H9 (cell line): ENCODE data around the gene LRRC61. TPM values are rescaled to one million over a fixed set of nuclear protein-coding genes. Genes with fewer than 3 reads are reported as not detected.

ENCODE experiments used
- DNase-seq: peaks from one replicate; pipeline ENCODE4 v3.0.0-alpha.2; 2017
- H2AFZ ChIP-seq: one replicate; pipeline ENCODE4 v1.6.1; 2013; ENCODE audit warnings: mild to moderate bottlenecking, low read length, control low read depth, moderate library complexity
- H2AK5ac ChIP-seq: 2 replicates; pipeline ENCODE4 v1.6.1; 2013; ENCODE audit warnings: low read length, control low read depth, mixed read lengths; ENCODE audit not compliant: insufficient read length
- H2BK120ac ChIP-seq: one replicate; pipeline ENCODE4 v1.6.1; 2013; ENCODE audit warnings: low read depth, mild to moderate bottlenecking, low read length, control low read depth, inconsistent platforms; ENCODE audit not compliant: poor library complexity, severe bottlenecking
- H2BK12ac ChIP-seq: 2 replicates; pipeline ENCODE4 v1.6.1; 2013; ENCODE audit warnings: low read length, control low read depth, mixed read lengths, low read depth; ENCODE audit not compliant: insufficient read length
- H2BK15ac ChIP-seq: 2 replicates; pipeline ENCODE4 v1.6.1; 2013; ENCODE audit warnings: low read depth, low read length, control low read depth
- H2BK20ac ChIP-seq: one replicate; pipeline ENCODE4 v1.6.1; 2013; ENCODE audit warnings: low read depth, mild to moderate bottlenecking, low read length, control low read depth, inconsistent platforms; ENCODE audit not compliant: poor library complexity, severe bottlenecking
- H2BK5ac ChIP-seq: 2 replicates; pipeline ENCODE4 v1.6.1; 2013; ENCODE audit warnings: low read length, control low read depth, mixed read lengths; ENCODE audit not compliant: insufficient read length
- H3K14ac ChIP-seq: 2 replicates; pipeline ENCODE4 v1.6.1; 2013; ENCODE audit warnings: low read length, control low read depth; ENCODE audit not compliant: insufficient read depth
- H3K18ac ChIP-seq: 2 replicates; pipeline ENCODE4 v1.6.1; 2013; ENCODE audit warnings: low read depth, mild to moderate bottlenecking, mixed read lengths, low read length, control low read depth; ENCODE audit not compliant: insufficient read length
- H3K23ac ChIP-seq: 2 replicates; pipeline ENCODE4 v1.6.1; 2013; ENCODE audit warnings: low read length, control low read depth, mixed read lengths, low read depth; ENCODE audit not compliant: insufficient read length
- H3K23me2 ChIP-seq: 2 replicates; pipeline ENCODE4 v1.6.1; 2013; ENCODE audit warnings: low read depth, mild to moderate bottlenecking, mixed read lengths, low read length, control low read depth; ENCODE audit not compliant: insufficient read length, poor library complexity, severe bottlenecking
- H3K27ac ChIP-seq: 2 replicates; pipeline ENCODE4 v1.5.1; 2013; ENCODE audit warnings: low read length, control low read depth, mixed read lengths, low read depth; ENCODE audit not compliant: insufficient read length
- H3K27me3 ChIP-seq: 2 replicates; pipeline ENCODE4 v1.6.1; 2013; ENCODE audit warnings: low read length, control low read depth, inconsistent platforms; ENCODE audit not compliant: insufficient read depth
- H3K4ac ChIP-seq: 2 replicates; pipeline ENCODE4 v1.6.1; 2013; ENCODE audit warnings: low read depth, mild to moderate bottlenecking, control low read depth, inconsistent platforms, low read length, moderate library complexity
- H3K4me1 ChIP-seq: 2 replicates; pipeline ENCODE4 v1.6.1; 2013; ENCODE audit warnings: low read length, control low read depth, inconsistent platforms; ENCODE audit not compliant: insufficient read depth
- H3K4me2 ChIP-seq: 2 replicates; pipeline ENCODE4 v1.6.1; 2013; ENCODE audit warnings: low read length, control low read depth, mixed read lengths; ENCODE audit not compliant: insufficient read length, insufficient read depth
- H3K56ac ChIP-seq: 2 replicates; pipeline ENCODE4 v1.6.1; 2013; ENCODE audit warnings: low read depth, mild to moderate bottlenecking, mixed read lengths, low read length, control low read depth; ENCODE audit not compliant: insufficient read length
- H3K79me1 ChIP-seq: 2 replicates; pipeline ENCODE4 v1.6.1; 2013; ENCODE audit warnings: low read depth, mild to moderate bottlenecking, moderate library complexity, low read length, control low read depth, inconsistent platforms; ENCODE audit not compliant: insufficient read depth, poor library complexity, severe bottlenecking
- H3K79me2 ChIP-seq: 2 replicates; pipeline ENCODE4 v1.6.1; 2013; ENCODE audit warnings: low read length, control low read depth, inconsistent platforms; ENCODE audit not compliant: insufficient read depth
- H3K9ac ChIP-seq: 2 replicates; pipeline ENCODE4 v1.6.1; 2013; ENCODE audit warnings: low read length, control low read depth, mixed read lengths; ENCODE audit not compliant: insufficient read length; ENCODE audit errors: extremely low read depth
- H3K9me3 ChIP-seq: one replicate; pipeline ENCODE4 v1.6.1; 2013; ENCODE audit warnings: low read depth, low read length, inconsistent platforms; ENCODE audit not compliant: control insufficient read depth
- H3T11ph ChIP-seq: one replicate; pipeline ENCODE4 v1.6.1; 2013; ENCODE audit warnings: mild to moderate bottlenecking, low read length, control low read depth, inconsistent platforms
- H4K20me1 ChIP-seq: one replicate; pipeline ENCODE4 v1.6.1; 2013; ENCODE audit not compliant: control insufficient read depth, insufficient read length, insufficient read depth
- H4K5ac ChIP-seq: 2 replicates; pipeline ENCODE4 v1.6.1; 2013; ENCODE audit warnings: low read depth, mild to moderate bottlenecking, mixed read lengths, low read length, control low read depth; ENCODE audit not compliant: insufficient read length
- H4K8ac ChIP-seq: replicated peaks from 2 replicates; pipeline ENCODE4 v1.6.1; 2013; ENCODE audit warnings: low read length, control low read depth, mixed read lengths, low read depth; ENCODE audit not compliant: insufficient read length
- H4K91ac ChIP-seq: 2 replicates; pipeline ENCODE4 v1.6.1; 2013; ENCODE audit warnings: low read depth, mild to moderate bottlenecking, moderate library complexity, mixed read lengths, low read length, control low read depth; ENCODE audit not compliant: insufficient read length
- H3K27ac Mint-ChIP-seq, 3 experiments: 2 replicates in 2 of 3; 3 replicates in 1 of 3; pipeline ENCODE4 v1.8.0; 2020 to 2021; ENCODE audit warnings: mixed read lengths in 3 of 3, mild to moderate bottlenecking in 1 of 3, moderate library complexity in 1 of 3
- H3K27me3 Mint-ChIP-seq: 2 replicates; pipeline ENCODE4 v1.8.0; 2021; ENCODE audit warnings: low read depth, mild to moderate bottlenecking, moderate library complexity, mixed read lengths
- H3K36me3 Mint-ChIP-seq, 3 experiments: 2 replicates in 2 of 3; 3 replicates in 1 of 3; pipeline ENCODE4 v1.8.0; 2020 to 2021; ENCODE audit warnings: low read depth in 3 of 3, mixed read lengths in 3 of 3; ENCODE audit not compliant: insufficient read depth in 1 of 3
- H3K4me1 Mint-ChIP-seq, 2 experiments: 2 replicates each; pipeline ENCODE4 v1.8.0; 2020; ENCODE audit warnings: mixed read lengths in 2 of 2
- H3K4me3 Mint-ChIP-seq, 2 experiments: 2 replicates in 1 of 2; 3 replicates in 1 of 2; pipeline ENCODE4 v1.8.0; 2020 to 2021; ENCODE audit warnings: mild to moderate bottlenecking in 2 of 2, mixed read lengths in 2 of 2, moderate library complexity in 1 of 2
- H3K9me3 Mint-ChIP-seq, 2 experiments: 2 replicates in 1 of 2; 3 replicates in 1 of 2; pipeline ENCODE4 v1.8.0; 2020; ENCODE audit warnings: mild to moderate bottlenecking in 2 of 2, mixed read lengths in 2 of 2, moderate library complexity in 1 of 2
- WGBS: extraction: QIAGEN DNeasy Blood & Tissue Kit; methylation state at CpG from one replicate; pipeline ENCODE4 v1.1.7; 2013; ENCODE audit warnings: missing lambda C conversion rate, low lambda C conversion rate, mixed read lengths; ENCODE audit not compliant: insufficient read length; ENCODE audit errors: extremely low coverage; 5-methylcytosine and 5-hydroxymethylcytosine counted together
- total RNA-seq: library from RNA; stranded (reverse); gene quantifications from 2 replicates; pipeline ENCODE4 v1.2.1, GENCODE V29; 2021
- TF ChIP-seq, protein P1 (sequence below): fragments of 200-600 bp; sonication (generic); conservative IDR thresholded peaks from 3 replicates; pipeline ENCODE4 v1.8.0; 2021; ENCODE audit warnings: antibody characterized with exemption, mild to moderate bottlenecking

LRRC61 gene
- total RNA-seq, 1 experiment from 2014 or later = 24.4 TPM

DNA sequence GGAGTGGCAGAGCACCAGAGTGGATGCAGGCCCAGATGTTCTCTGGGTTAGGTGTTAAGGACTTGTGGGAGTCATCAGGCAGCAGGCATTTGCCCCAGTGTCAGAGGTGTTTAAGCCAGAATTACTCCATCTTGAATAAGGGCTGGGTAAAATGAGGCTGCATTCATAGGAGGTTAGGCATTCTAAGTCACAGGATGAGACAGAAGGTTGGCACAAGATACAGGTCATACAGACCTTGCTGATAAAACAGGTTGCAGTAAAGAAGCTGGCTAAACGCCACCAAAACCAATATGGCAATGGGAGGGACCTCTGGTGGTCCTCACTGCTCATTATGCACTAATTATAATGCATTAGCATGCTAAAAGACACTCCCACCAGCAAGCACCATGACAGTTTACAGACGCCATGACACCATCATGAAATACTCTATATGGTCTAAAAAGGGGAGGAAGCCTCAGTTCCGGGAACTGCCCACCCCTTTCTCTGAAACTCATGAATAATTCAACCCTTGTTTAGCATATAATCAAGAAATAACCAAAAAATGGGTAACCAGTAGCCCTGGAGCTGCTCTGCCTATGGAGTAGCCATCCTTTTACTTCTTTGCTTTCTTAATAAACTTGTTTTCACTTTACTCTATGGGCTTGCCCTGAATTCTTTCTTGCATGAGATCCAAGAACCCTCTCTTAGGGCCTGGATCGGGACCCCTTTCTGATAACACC lies 882 bp upstream of the LRRC61 start:
- H2BK12ac ChIP-seq = no peak overlapping the region
- H3K9ac ChIP-seq = no peak overlapping the region
- no peaks in the 10 kb centered on the region for H3K79me1 ChIP-seq
- H3T11ph ChIP-seq = no peak overlapping the region
- H4K8ac ChIP-seq = no peak overlapping the region
- H3K9me3 ChIP-seq = no peaks in the 10 kb centered on the region
- peaks cover 30% of the 10 kb centered on the region for H3K27me3 Mint-ChIP-seq
- no peak overlapping the region for H3K23ac ChIP-seq
- peak overlapping the region; percentile 5; the same call in 1 of the 2 replicates for H3K14ac ChIP-seq
- H3K4me2 ChIP-seq = no peak overlapping the region
- TF ChIP-seq, protein P1, sequence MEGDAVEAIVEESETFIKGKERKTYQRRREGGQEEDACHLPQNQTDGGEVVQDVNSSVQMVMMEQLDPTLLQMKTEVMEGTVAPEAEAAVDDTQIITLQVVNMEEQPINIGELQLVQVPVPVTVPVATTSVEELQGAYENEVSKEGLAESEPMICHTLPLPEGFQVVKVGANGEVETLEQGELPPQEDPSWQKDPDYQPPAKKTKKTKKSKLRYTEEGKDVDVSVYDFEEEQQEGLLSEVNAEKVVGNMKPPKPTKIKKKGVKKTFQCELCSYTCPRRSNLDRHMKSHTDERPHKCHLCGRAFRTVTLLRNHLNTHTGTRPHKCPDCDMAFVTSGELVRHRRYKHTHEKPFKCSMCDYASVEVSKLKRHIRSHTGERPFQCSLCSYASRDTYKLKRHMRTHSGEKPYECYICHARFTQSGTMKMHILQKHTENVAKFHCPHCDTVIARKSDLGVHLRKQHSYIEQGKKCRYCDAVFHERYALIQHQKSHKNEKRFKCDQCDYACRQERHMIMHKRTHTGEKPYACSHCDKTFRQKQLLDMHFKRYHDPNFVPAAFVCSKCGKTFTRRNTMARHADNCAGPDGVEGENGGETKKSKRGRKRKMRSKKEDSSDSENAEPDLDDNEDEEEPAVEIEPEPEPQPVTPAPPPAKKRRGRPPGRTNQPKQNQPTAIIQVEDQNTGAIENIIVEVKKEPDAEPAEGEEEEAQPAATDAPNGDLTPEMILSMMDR = no peak
- H3K4ac ChIP-seq = no peak overlapping the region
- peak overlapping the region in 1 of 3 experiments; percentile 86; a peak in 2 of 7 replicates for H3K27ac Mint-ChIP-seq
- no peak overlapping the region for H2AK5ac ChIP-seq
- no peaks in the 10 kb centered on the region for H3K79me2 ChIP-seq
- peaks cover 7% of the 10 kb centered on the region for H3K23me2 ChIP-seq
- no peaks in the 10 kb centered on the region for H3K27me3 ChIP-seq
- no peak overlapping the region for H4K5ac ChIP-seq
- peaks cover 34 to 44% of the 10 kb centered on the region in 2 experiments for H3K4me1 Mint-ChIP-seq
- H3K36me3 Mint-ChIP-seq = peaks cover 0 to 28% (median 0%) of the 10 kb centered on the region in 3 experiments; a peak in 2 of 7 replicates
- peak overlapping the region; percentile 15 for H3K18ac ChIP-seq
- DNase-seq = no peak
- peak overlapping the region in 1 of 2 experiments; percentile 87; a peak in 2 of 5 replicates for H3K4me3 Mint-ChIP-seq
- no peak overlapping the region for H3K56ac ChIP-seq
- peaks cover 5% of the 10 kb centered on the region for H3K4me1 ChIP-seq
- no CpG with 5 or more reads among the region's 4 CpGs for WGBS
- no peak overlapping the region for H3K27ac ChIP-seq
- H2BK15ac ChIP-seq = no peak overlapping the region
- H2BK20ac ChIP-seq = no peak overlapping the region
- no peak overlapping the region for H2BK120ac ChIP-seq
- no peaks in the 10 kb centered on the region for H3K9me3 Mint-ChIP-seq
- no peak overlapping the region for H2AFZ ChIP-seq
- H2BK5ac ChIP-seq = no peak overlapping the region
- H4K91ac ChIP-seq = no peak overlapping the region
- no peaks in the 10 kb centered on the region for H4K20me1 ChIP-seq
